ENCODE measurements around the gene DUOX2. TPM values are rescaled to one million over a fixed set of nuclear protein-coding genes. Genes with fewer than 3 reads are reported as not detected.

Gene DUOX2
- total RNA-seq, 6 donors from 2014 or later: 2.7 to 27.2 (median 6.7) TPM

DNA sequence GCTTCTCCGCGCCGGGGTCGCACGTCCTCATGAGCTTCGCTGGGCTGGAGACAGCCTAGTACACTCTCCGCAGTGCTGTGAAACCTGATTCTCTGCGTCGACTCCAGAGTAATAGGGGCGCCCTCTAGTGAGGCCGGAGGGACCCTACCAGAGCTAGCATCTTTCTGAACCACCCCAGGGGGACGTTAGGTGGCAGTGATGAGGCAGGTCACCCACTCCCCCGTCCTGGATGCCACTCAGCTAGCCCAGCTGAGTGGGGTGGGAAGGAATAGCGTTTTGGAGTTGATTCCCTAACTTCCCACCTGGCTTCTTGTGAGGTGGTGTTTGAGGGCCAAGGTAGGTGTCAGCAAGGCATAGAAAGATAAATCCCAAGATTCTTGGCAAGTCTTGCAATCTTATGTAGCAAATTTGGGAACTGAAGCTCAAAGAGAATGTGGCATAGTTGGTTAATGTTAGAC lies 4.2 kb upstream of the DUOX2 start:
- Histone ChIP-seq H3K27me3 (peaks cover 0 to 43% (median 21%) of the 10 kb centered on the region in 4 donors), H3K4me1 (peaks cover 24 to 36% (median 29%) of the 10 kb centered on the region in 4 donors), H3K36me3 (peaks cover 0 to 9% (median 3%) of the 10 kb centered on the region in 4 donors), H3K9me3 (no peaks in the 10 kb centered on the region), H3K27ac (no peak overlapping the region), H3K4me3 (peak overlapping the region in 3 of 4 donors; percentile 11 to 37 (median 29))
- DNase-seq (peak in 1 of 2 donors; percentile 87), ATAC-seq (ENCODE audit: low FRiP score in 2 of 2) (peak; percentile 92 to 94)
- WGBS, 2 donors: 1 to 2% methylated on average over 14 of the region's 14 CpGs
- TF ChIP-seq POLR2A (IDR thresholded peaks at IDR 0.05): no peak
- TF ChIP-seq, protein P1, sequence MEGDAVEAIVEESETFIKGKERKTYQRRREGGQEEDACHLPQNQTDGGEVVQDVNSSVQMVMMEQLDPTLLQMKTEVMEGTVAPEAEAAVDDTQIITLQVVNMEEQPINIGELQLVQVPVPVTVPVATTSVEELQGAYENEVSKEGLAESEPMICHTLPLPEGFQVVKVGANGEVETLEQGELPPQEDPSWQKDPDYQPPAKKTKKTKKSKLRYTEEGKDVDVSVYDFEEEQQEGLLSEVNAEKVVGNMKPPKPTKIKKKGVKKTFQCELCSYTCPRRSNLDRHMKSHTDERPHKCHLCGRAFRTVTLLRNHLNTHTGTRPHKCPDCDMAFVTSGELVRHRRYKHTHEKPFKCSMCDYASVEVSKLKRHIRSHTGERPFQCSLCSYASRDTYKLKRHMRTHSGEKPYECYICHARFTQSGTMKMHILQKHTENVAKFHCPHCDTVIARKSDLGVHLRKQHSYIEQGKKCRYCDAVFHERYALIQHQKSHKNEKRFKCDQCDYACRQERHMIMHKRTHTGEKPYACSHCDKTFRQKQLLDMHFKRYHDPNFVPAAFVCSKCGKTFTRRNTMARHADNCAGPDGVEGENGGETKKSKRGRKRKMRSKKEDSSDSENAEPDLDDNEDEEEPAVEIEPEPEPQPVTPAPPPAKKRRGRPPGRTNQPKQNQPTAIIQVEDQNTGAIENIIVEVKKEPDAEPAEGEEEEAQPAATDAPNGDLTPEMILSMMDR (IDR thresholded peaks at IDR 0.05): peak; percentile 88 to 96 (median 91)
- no peak for TF ChIP-seq POLR2AphosphoS5 (IDR thresholded peaks at IDR 0.05)
- no peak for TF ChIP-seq EP300 (IDR thresholded peaks at IDR 0.05)

DNA sequence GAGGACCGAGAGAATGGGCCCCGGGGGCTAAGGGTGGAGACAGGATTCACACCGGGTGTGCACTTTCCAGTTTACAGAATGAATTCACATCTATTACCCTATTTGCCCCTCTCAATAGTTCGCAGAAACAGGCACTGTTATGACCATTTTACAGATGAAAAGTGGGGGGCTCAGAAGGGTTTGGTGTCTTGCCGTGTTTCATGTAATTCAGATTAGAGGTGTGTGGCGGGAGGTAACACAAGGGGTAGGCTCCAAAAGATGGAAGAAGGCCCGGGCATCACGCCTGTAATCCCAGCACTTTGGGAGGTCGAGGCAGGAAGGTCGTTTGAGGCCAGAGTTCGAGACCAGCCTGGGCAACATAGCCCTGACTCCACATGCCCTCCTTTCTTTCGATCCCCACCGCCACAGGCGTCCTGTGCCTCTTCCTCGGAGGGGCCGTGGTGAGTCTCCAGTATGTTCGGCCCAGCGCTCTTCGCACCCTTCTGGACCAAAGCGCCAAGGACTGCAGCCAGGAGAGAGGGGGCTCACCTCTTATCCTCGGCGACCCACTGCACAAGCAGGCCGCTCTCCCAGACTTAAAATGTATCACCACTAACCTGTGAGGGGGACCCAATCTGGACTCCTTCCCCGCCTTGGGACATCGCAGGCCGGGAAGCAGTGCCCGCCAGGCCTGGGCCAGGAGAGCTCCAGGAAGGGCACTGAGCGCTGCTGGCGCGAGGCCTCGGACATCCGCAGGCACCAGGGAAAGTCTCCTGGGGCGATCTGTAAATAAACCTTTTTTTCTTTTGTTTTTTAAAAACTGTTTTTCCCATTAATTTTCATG lies 3.5 kb upstream of the DUOX2 start:
- H3K36me3 ChIP-seq: peaks cover 0 to 9% (median 3%) of the 10 kb centered on the region in 4 donors
- H3K4me1 ChIP-seq: peaks cover 30 to 43% (median 36%) of the 10 kb centered on the region in 4 donors
- ATAC-seq (ENCODE audit: low FRiP score in 2 of 2) (peak in 1 of 2 donors; percentile 9), DNase-seq (peak in 1 of 2 donors; percentile 85)
- WGBS, 2 donors: 26 to 41% methylated on average over 28 to 33 of the region's 33 CpGs
- no peaks in the 10 kb centered on the region for H3K9me3 ChIP-seq
- no peak for TF ChIP-seq POLR2A (IDR thresholded peaks at IDR 0.05)
- TF ChIP-seq, protein P1 (IDR thresholded peaks at IDR 0.05): no peak
- no peak for TF ChIP-seq POLR2AphosphoS5 (IDR thresholded peaks at IDR 0.05)
- TF ChIP-seq EP300 (IDR thresholded peaks at IDR 0.05): no peak
- no peak overlapping the region for H3K27ac ChIP-seq
- H3K4me3 ChIP-seq: peak overlapping the region in 3 of 4 donors; percentile 11 to 37 (median 29)
- peaks cover 3 to 49% (median 28%) of the 10 kb centered on the region in 4 donors for H3K27me3 ChIP-seq

DNA sequence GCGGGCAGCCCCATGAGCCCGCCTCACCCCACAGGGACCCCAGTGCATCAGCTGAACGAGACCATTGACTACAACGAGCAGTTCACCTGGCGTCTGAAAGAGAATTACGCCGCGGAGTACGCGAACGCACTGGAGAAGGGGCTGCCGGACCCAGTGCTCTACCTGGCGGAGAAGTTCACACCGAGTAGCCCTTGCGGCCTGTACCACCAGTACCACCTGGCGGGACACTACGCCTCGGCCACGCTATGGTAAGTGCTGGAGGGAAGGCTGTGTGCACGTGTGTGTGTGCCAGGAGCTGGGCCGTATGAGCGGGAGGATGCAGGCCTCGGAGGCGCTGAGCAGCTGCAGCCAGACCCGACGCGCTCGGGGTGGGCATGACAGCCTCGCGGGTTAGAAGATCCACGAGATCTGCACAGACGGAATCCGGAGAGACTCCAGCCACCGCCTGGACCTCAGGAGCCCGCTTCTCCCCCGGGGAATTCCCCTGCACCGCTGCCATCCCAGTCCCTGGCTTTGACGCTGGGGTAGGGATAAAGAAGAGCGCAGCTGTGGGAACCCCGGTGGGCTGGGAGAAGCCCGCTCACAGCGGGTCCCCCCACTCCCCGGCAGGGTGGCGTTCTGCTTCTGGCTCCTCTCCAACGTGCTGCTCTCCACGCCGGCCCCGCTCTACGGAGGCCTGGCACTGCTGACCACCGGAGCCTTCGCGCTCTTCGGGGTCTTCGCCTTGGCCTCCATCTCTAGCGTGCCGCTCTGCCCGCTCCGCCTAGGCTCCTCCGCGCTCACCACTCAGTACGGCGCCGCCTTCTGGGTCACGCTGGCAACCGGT lies 2.7 kb upstream of the DUOX2 start:
- Histone ChIP-seq H3K9me3 (no peaks in the 10 kb centered on the region), H3K27ac (no peak overlapping the region), H3K27me3 (peaks cover 4 to 55% (median 35%) of the 10 kb centered on the region in 4 donors), H3K36me3 (peaks cover 0 to 9% (median 3%) of the 10 kb centered on the region in 4 donors), H3K4me1 (peaks cover 36 to 51% (median 41%) of the 10 kb centered on the region in 4 donors), H3K4me3 (peak overlapping the region in 1 of 4 donors; percentile 12)
- ATAC-seq (ENCODE audit: low FRiP score in 2 of 2): no peak
- 13 to 21% methylated on average over 23 to 54 of the region's 65 CpGs for WGBS, 2 donors
- TF ChIP-seq POLR2AphosphoS5 (IDR thresholded peaks at IDR 0.05) (no peak), POLR2A (IDR thresholded peaks at IDR 0.05) (peak in 1 of 4 donors; percentile 32)
- DNase-seq: peak in 1 of 2 donors; percentile 66

DNA sequence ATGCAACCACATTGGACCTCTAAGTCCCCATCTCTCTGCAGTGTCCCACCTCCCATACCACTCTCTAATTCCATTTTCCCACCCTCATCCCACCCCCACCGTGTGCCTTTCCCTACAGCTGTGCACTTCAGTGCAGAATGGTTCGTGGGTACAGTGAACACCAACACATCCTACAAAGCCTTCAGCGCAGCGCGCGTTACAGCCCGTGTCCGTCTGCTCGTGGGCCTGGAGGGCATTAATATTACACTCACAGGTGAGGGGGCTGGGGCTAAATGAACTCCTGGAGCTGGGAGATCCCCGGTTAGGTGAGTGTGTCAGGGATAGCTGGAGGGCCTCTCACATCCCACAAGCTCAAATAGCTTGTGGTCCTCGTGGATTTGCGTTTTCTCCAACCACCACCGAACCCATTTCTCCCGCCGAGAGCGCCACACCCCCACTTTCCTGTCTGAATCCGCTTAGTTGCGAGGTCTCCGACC lies 2.1 kb upstream of the DUOX2 start:
- Histone ChIP-seq H3K27ac (no peak overlapping the region), H3K27me3 (peaks cover 4 to 61% (median 40%) of the 10 kb centered on the region in 4 donors), H3K36me3 (peaks cover 0 to 9% (median 3%) of the 10 kb centered on the region in 4 donors), H3K4me1 (peaks cover 36 to 56% (median 43%) of the 10 kb centered on the region in 4 donors), H3K4me3 (no peak overlapping the region), H3K9me3 (no peaks in the 10 kb centered on the region)
- WGBS, 2 donors: 24% methylated on average over 10 to 19 of the region's 19 CpGs
- no peak for DNase-seq
- ATAC-seq (ENCODE audit: low FRiP score in 2 of 2): no peak
- TF ChIP-seq, protein P1 (IDR thresholded peaks at IDR 0.05): no peak
- TF ChIP-seq POLR2A (IDR thresholded peaks at IDR 0.05) (no peak), POLR2AphosphoS5 (IDR thresholded peaks at IDR 0.05) (no peak), EP300 (IDR thresholded peaks at IDR 0.05) (no peak)

Measured in upper lobe of left lung (tissue), 6 donors.